22Rv1 (cell line): ENCODE measurements around the gene ITPK1.

Experiments
- H3K27ac ChIP-seq: fragments of 450-650 bp; 2 replicates; pipeline ENCODE4 v1.5.1; 2017
- ZFX ChIP-seq: fragments of 450-650 bp; IDR thresholded peaks from 2 replicates; pipeline ENCODE4 v1.6.1; 2017; ENCODE audit warnings: antibody characterized with exemption, borderline replicate concordance
- TF ChIP-seq, protein P1 (sequence below): fragments of 450-650 bp; IDR thresholded peaks from 2 replicates; pipeline ENCODE4 v1.5.1; 2017; ENCODE audit warnings: mild to moderate bottlenecking

The ITPK1 gene

GRCh38 chr14:93048843-93049242 lies 66.9 kb downstream of the ITPK1 start:
- TF ChIP-seq ZFX = no peak

DNA sequence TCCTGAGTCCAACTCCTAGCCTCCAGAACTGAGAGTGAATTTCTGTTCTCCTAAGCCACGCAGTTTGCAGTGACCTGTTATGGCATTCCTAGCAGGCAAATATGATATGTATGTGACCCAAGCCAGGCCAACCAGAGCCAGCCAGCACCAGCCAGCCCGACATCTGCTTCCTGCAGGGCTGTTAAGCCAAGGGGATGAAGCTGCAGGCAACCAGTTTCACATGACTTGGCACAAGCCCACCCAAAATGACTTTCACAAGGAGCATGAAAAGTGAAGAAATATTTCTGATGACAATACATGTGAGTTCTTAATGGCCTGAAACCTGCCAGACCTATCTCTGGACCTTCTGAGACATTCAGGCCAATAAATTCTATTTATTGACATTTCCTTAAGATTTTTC lies 68.1 kb downstream of the ITPK1 start:
- H3K27ac ChIP-seq = no peak overlapping the region
- TF ChIP-seq ZFX = no peak
- TF ChIP-seq, protein P1, sequence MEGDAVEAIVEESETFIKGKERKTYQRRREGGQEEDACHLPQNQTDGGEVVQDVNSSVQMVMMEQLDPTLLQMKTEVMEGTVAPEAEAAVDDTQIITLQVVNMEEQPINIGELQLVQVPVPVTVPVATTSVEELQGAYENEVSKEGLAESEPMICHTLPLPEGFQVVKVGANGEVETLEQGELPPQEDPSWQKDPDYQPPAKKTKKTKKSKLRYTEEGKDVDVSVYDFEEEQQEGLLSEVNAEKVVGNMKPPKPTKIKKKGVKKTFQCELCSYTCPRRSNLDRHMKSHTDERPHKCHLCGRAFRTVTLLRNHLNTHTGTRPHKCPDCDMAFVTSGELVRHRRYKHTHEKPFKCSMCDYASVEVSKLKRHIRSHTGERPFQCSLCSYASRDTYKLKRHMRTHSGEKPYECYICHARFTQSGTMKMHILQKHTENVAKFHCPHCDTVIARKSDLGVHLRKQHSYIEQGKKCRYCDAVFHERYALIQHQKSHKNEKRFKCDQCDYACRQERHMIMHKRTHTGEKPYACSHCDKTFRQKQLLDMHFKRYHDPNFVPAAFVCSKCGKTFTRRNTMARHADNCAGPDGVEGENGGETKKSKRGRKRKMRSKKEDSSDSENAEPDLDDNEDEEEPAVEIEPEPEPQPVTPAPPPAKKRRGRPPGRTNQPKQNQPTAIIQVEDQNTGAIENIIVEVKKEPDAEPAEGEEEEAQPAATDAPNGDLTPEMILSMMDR = no peak

More at GRCh38 chr14:93048843-93049242, 66.9 kb downstream of the ITPK1 start:
- H3K27ac ChIP-seq = no peak overlapping the region

DNA sequence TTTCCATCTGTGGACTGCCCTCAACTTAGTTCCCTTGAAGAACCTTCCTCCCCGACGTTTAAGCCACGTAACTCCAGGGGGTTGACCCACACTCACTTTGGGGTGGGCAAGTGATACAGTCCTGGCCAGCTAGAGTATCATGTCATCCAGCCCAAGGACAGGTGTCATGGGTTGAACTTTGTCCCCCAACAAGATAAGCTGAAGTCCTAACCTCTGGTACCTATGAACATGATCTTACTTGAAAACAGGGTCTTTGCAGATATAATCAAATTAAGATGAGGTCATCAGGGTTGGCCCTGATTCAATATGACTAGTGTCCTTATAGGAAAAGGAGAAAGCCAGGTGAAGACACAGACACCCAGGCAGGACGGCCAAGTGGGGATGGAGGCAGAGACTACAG lies 68.6 kb downstream of the ITPK1 start:
- no peak overlapping the region for H3K27ac ChIP-seq
- TF ChIP-seq ZFX = no peak
- TF ChIP-seq, protein P1 = no peak

- TF ChIP-seq, protein P1 = no peak
- H3K27ac ChIP-seq = no peak overlapping the region
Measured at GRCh38 chr14:93046705-93047050, 69.0 kb downstream of the ITPK1 start.

DNA sequence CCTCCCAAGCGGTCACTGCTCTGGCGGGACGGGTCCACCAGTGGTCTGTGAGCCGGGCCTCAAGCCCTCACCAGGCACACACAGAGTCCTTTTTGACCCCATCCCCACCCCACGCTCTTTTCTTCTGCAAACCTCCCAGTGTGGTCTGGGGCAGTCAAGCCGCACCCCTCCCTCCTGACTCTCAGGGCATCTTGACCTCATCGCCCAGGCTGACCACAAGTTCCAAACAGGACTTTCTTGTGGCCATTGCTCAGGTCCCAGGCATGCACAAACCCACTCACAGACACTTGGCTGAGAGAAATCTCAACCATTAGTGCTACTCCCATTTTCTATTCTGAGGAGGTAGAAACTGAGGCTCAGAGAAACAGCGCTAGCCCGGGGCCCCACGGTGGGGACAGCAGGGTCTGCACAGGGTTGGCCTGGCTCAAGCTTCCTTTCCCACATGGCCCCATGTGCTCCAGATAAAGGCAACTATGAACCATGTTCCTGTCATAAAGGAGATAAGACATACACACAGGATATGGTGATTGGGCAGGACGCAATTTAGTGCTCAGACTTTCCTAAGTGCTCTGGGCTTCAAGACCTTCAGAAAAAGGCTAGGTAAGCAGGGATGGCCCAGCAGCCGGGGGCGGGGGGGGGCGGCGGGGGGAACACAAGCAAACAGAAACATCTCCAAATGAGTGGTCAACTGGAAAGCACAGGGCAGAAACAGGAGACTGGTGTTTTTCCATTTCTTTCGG lies 69.6 kb downstream of the ITPK1 start:
- H3K27ac ChIP-seq = no peak overlapping the region
- TF ChIP-seq, protein P1 = no peak
- no peak for TF ChIP-seq ZFX

DNA sequence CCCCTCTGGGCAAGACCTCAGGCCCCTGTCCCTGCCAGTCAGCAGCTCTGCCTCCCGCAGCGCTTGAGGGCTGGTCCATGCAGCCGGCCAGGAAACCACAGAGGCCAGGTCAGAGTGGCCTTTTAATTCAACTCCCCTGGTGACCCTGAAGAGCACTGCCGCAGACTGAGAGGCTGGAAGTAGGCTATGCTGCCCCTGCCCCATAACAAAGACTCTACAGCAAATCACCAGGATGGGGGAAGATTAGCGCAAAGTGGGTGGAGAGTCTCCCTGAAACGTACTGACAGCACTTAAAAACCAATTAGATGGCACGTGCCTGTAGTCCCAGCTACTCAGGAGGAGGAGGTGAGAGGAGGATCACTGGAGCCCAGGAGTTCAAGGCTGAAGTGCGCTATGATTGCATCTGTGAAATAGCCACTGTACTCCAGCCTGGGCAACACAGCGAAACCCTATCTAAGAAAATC lies 70.5 kb downstream of the ITPK1 start:
- peak overlapping the region; percentile 81; the same call in 1 of the 2 replicates for H3K27ac ChIP-seq
- TF ChIP-seq, protein P1 = no peak
- no peak for TF ChIP-seq ZFX

DNA sequence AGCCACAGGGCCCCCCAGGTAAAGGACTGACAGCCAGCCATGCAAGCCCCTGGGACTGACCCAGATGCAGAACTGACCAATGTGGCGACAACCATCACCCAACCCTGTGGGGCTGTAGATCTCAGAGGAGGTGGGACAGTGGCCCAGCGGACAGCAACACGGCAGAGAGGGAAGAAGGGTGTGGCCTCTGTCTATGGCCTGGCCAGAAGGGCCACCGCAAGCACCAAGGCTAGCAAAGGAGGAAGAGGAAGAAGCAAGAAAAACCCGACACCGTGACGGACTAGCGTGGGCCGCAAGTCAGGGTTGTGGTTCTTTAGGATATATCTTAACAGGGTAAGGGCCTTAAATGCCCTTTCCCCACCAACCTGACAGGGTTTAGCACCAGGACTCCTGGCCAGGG lies 71.2 kb downstream of the ITPK1 start:
- peak overlapping the region; percentile 81 for H3K27ac ChIP-seq
- TF ChIP-seq ZFX = no peak
- TF ChIP-seq, protein P1 = no peak

DNA sequence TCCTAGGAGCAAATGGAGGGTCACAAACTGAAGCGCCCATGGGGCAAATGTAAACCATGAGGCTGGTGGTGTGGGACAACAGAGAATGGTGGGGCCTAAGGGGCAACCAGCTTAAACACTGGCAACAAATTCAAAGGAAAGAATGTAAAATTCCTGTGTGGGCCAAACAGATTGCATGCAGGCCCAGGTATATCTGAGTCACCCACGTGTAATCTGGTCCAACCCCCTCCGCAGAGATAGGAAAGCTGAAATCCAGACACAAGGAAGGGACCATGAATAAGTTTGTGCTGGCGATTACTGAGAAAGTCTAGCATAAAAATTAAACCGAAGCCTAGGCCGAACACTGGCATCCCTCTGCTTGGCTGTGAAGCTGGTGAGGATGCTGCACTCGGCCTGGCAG lies 71.6 kb downstream of the ITPK1 start:
- peak overlapping the region; percentile 81 for H3K27ac ChIP-seq

More for the DNA sequence above, 71.6 kb downstream of the ITPK1 start:
- TF ChIP-seq, protein P1 = no peak
- TF ChIP-seq ZFX = no peak
